GM03348 (cell line): ENCODE data around the gene DIP2C.

Experiments used
- DNase-seq: peaks from one replicate; pipeline ENCODE4 v3.0.0; 2012; ENCODE audit warnings: low spot score

Gene DIP2C

DNA sequence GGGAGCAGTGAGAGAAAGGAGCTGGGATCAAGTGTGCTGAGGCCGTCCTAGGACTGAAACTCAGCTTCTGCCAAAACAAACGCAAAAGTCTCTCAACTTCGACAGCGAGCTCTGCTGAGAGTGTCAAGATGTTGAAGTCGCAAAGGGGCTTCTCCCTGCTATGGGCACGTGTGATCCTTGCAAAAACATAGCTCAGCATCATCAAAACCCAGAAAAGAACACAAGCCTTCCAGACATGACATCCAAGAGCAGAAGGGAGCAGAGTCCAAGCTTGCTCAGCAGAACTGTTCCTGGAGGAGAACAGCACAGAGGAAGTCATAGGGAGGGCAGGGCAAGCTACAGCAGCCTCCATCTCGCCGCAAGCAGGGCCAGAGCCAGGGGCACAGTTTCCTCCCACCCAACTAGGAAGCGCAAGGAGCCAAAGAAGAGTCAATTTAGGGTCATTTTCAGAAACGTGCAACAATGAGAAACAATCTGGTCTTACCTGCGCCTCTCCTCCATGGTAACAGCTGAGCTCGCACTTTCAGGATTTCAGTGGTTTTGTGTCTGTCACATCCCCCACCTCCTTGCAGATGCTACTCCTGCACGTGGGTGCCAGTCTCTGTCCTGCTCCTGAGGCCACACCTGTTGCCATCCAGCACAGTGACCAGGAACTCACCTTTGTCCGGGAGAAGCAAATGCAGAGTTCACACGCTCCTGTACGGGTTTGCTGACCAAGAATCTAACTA, 113.9 kb downstream of the DIP2C start:
- DNase-seq = no peak

DNA sequence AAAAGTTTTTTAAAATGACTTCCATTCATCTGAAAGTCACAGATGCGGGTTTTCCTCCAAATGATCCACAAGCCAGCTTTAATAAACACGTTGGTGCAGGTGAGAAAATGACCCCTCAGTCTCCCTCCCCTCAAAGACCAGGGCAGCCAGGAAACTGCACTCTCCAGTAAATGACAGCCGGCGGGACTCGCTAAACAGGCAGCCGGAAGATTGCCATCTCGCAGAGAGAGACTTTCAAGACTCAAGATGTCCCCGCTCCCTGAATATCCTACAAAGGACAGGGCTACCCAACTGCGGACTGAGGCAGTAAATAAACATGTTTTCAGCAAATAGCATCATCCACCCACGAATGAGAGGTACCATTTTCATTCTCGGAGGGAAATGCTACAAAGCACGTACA, 116.8 kb downstream of the DIP2C start:
- DNase-seq = no peak

- peak; percentile 49 for DNase-seq
These were observed 117.6 kb downstream of the DIP2C start for GRCh38 chr10:571688-572451.

GRCh38 chr10:571166-571565, 118.3 kb downstream of the DIP2C start:
- DNase-seq = no peak

GRCh38 chr10:570628-571163, 118.8 kb downstream of the DIP2C start:
- no peak for DNase-seq

GRCh38 chr10:569961-570627, 119.4 kb downstream of the DIP2C start:
- DNase-seq = no peak

DNA sequence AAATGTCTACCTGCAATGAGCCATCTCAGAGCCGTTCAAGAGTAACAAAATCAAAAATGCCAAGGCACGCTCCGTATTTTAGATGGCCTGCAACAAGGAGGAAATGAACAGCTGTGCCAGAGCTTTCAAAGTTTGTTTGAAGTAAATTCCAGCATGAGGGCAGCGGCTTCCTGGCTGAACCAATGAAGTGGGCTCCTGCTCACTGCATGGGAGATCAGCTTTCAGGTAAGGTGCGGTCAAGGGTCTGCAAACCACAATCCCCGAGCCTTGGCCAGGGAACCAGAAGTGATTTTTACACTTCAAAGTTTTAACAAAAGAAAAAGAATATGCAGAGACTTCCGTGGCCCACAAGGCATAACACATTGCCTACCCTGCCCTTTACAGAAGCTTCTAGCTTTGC, 120.6 kb downstream of the DIP2C start:
- DNase-seq = no peak

GRCh38 chr10:567869-568268, 121.6 kb downstream of the DIP2C start:
- no peak for DNase-seq

GRCh38 chr10:566241-566885, 123.1 kb downstream of the DIP2C start:
- no peak for DNase-seq

- no peak for DNase-seq
These were observed 123.8 kb downstream of the DIP2C start for GRCh38 chr10:565676-566075.

GRCh38 chr10:565146-565545, 124.3 kb downstream of the DIP2C start:
- no peak for DNase-seq

DNA sequence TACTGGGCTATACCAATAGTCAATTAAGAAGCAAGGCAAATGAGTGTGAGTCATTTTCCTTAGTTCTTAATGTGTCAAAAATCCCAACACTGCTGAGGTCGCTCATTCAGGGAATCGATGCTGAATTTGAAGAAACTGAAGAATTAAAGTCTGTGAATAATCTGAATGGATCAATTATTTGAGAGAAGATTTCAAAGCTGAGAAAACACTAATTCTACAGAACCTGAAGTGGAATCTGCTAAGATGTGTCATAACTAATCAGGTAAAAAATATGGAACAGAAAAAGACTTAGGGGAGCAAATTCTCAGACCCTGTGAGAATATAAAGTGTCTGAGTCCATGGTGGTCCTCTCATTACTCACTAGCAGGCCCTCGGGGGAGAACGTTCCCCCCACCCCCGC, 125.6 kb downstream of the DIP2C start:
- DNase-seq = no peak

- no peak for DNase-seq
These were observed 127.3 kb downstream of the DIP2C start for GRCh38 chr10:562142-562541.

- DNase-seq = no peak
These were observed 127.7 kb downstream of the DIP2C start for GRCh38 chr10:561721-562120.

DNA sequence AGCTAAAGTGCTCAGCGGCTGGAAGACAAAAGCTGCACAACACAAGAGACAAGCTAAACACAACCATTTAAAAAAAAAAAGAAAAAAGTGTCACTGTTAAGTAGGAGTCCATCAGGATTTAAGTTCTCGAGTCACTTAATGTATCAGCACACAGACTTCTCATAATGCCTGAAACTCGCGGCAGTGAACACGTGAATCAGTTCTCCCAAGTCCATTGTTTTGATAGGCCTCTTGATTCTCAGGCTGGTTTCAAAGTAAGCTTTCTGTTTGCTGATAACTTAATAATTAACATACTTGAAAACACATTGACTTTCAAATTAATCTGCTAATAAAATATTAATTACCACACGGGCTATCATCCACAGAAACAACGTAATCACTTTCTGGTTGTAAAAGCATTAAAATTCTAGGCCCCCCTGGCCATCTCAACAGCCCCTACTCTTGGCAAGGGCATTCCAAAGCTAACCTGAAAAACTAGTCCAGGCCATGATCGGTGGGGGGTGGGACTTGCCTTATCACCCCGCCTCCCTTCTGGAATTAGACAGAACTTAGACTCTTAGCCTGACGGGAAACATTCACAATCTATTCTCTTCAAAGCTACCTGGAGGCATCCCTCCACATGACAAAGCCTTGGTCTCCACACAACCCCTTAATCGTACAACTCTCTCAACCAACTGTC, 129.0 kb downstream of the DIP2C start:
- DNase-seq = no peak

- DNase-seq = no peak
These were observed 129.8 kb downstream of the DIP2C start for GRCh38 chr10:559767-560047.

DNA sequence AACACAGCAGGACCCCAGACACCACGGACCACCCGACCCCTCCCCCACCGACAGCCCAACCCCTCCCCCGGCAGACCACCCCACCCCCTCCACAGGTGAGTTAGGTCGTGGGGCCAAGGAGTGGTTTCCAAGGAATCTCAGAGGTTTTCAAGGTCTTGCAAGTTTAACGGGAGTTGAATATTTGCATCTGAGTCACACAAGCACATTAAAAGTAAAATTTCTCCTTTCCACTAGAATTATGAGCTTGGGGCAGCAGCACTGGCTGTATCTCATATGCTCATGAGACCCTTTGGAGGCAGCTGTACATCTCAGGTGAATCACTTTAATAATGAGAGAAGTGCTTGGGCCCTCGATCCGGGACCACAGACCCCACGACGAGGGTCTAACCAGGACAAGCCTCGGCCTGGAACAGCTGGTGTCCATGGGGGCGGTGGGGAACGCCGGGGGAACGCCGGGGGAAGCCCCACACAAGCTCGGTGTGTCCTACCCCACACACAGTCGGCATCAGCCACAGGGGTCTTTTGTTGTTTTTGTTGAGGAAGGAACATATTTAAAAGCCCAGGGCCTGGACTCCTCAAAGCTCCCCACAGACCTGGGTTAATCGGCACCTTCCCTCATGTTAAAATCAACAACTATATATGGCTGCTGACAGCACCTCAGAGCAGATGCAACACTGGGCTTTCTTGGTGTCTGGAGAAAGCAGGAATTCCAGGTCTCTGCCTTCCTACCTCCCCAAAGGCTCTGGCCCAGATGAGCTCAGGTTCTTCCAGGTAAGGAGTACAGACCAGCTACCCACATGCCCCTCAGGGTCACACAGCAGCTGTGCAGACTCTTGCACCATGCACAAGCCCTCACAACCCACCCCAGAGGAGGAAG, 130.3 kb downstream of the DIP2C start:
- no peak for DNase-seq

DNA sequence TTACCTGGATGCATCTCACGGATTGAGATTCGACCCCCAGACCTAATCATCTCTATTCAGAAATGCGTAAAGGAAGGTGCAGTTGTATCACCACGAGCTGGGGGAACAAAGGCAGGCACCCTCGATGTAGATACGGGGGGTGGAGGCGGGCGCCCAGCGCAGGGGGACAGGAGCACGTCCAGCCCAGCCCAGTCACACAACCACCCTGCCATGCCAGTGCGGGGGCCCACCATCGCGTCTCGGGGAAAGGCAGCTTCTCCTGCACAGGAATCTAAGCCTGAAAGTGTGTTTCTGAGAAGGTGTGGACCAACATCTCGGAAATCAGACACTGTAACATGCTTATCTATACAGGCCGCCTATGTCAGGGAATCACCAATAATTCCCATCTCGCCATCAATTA, 131.1 kb downstream of the DIP2C start:
- DNase-seq = no peak

DNA sequence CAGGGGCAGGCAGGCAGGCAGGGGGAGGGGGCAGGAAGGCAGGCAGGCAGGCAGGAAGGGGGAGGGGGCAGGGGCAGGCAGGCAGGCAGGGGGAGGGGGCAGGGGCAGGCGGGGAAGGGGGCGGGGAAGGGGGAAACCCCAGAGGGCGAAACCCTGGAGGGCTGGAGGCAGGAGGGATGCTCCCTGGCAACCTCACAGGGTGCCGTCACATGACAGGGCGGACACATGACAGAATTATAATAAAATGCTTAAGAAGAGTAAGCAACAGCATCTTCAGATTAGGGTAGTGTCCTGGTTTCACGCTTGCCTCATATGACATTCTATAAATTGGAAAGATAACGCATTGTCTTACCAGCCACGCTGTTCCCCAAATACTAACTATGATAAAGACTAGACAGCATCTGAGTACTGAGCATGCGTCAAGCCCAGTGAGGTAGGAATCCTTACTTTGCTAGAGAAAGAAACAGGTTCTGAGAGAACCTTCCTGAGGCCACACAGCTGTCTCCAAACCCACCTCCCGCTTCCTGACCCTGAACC, 131.6 kb downstream of the DIP2C start:
- peak; percentile 47 for DNase-seq

DNA sequence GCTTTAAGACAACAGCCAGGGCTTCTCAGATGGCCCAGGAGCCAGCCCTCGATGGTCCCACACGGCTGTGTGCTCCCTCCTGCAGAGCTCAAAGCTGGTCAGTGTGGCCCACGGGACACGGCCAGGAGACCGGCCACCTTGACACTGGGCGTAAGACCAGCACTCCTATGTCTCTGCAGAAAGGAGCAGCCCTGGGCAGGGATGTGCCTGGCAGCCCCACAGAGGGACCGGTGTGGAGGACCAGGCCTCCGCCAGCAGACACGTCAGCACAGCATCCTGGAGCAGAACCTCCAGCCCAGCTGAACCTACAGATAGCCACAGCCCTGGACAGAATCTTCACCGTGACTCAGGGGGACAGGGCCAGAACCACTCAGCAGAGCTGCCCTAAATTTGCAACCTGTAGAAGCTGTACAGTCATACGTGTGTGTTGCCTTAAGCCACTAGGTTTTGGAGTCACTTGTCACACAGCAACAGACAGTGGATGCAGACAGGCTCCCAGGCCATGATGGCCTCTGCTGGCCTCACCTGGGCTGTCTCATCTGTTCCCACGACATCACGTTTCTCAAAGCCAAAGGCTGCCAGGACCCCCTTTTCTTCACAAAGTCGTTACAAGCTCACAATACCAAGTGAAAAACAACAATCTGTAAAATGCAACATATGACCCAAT, 132.4 kb downstream of the DIP2C start:
- no peak for DNase-seq
